WTC11 (cell line): ENCODE data around the gene IRAG1.

ENCODE experiments used
- CREB1 ChIP-seq: sonication (generic); formaldehyde crosslinking; IDR thresholded peaks from 2 replicates; pipeline ENCODE4 v1.8.0; 2023; ENCODE audit warnings: mild to moderate bottlenecking, missing genetic modification reagents
- ELF4 ChIP-seq: sonication (generic); formaldehyde crosslinking; IDR thresholded peaks from 2 replicates; pipeline ENCODE4 v1.8.1; 2022; ENCODE audit warnings: low read depth, mild to moderate bottlenecking, moderate library complexity, missing genetic modification reagents
- FOXP1 ChIP-seq: sonication (generic); formaldehyde crosslinking; IDR thresholded peaks from 2 replicates; pipeline ENCODE4 v1.8.0; 2022; ENCODE audit warnings: missing genetic modification reagents, mild to moderate bottlenecking, moderate library complexity, borderline replicate concordance
- NFE2L1 ChIP-seq: sonication (generic); formaldehyde crosslinking; IDR thresholded peaks from 2 replicates; pipeline ENCODE4 v1.8.1; 2023; ENCODE audit warnings: missing genetic modification reagents
- NR3C1 ChIP-seq: sonication (generic); formaldehyde crosslinking; conservative IDR thresholded peaks from 2 replicates; pipeline ENCODE4 v1.8.1; 2023; ENCODE audit warnings: low read depth, mild to moderate bottlenecking, missing genetic modification reagents
- TEAD1 ChIP-seq: sonication (generic); formaldehyde crosslinking; IDR thresholded peaks from 2 replicates; pipeline ENCODE4 v1.8.0; 2022; ENCODE audit warnings: mild to moderate bottlenecking, missing genetic modification reagents
- ZNF671 ChIP-seq: fragments of 250-450 bp; sonication (Bioruptor Pico); IDR thresholded peaks from 2 replicates; pipeline ENCODE4 v1.8.0; 2021; ENCODE audit warnings: mild to moderate bottlenecking
- TF ChIP-seq, protein P1 (sequence below): fragments of 200-600 bp; IDR thresholded peaks from 2 replicates; pipeline ENCODE4 v1.8.0; 2022; ENCODE audit warnings: antibody characterized with exemption
- TF ChIP-seq, protein P2 (sequence below): sonication (generic); formaldehyde crosslinking; IDR thresholded peaks from 2 replicates; pipeline ENCODE4 v1.8.0; 2022; ENCODE audit warnings: mild to moderate bottlenecking, missing genetic modification reagents
- TF ChIP-seq, protein P3 (sequence below): sonication (generic); formaldehyde crosslinking; IDR thresholded peaks from 2 replicates; pipeline ENCODE4 v1.8.0; 2022; ENCODE audit warnings: mild to moderate bottlenecking, missing genetic modification reagents

DNA sequence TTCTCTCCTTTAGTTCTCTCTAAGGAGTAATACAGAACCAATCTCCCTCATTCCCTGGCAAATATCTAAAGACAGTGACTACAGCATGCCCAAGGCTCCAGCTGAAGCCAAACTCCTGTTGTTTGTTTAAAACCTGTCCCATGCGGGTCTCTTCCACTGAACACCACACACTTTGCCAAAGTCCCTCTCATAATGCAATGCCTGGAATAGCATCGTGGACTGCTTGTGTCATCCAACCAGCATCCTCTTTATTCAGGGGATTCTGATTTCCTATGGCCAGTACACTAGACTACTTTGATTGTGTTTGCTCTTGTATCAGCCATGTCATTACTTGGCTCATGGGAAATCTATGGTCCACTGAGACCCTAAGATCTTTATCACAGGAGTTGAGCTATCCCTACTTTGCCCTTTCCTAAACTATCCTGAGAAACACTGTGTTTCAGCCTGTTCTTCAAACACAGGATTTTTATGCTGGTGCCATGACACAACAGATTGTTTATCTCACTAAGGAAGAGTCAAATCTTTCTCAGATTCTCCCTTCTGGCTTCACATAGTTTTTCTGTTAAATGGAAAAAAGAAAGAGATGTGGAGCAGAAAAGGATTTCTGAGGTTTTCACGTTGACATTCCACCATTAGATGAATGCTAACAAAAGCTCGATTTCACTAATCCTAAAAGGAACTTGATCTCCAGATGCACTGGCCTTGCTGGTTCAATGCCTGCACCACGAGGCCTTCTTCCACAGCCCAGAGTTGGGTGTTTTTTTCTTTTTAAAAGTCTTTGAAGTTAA, 15.9 kb upstream of the IRAG1 start:
- TF ChIP-seq, protein P1, sequence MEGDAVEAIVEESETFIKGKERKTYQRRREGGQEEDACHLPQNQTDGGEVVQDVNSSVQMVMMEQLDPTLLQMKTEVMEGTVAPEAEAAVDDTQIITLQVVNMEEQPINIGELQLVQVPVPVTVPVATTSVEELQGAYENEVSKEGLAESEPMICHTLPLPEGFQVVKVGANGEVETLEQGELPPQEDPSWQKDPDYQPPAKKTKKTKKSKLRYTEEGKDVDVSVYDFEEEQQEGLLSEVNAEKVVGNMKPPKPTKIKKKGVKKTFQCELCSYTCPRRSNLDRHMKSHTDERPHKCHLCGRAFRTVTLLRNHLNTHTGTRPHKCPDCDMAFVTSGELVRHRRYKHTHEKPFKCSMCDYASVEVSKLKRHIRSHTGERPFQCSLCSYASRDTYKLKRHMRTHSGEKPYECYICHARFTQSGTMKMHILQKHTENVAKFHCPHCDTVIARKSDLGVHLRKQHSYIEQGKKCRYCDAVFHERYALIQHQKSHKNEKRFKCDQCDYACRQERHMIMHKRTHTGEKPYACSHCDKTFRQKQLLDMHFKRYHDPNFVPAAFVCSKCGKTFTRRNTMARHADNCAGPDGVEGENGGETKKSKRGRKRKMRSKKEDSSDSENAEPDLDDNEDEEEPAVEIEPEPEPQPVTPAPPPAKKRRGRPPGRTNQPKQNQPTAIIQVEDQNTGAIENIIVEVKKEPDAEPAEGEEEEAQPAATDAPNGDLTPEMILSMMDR = no peak
- no peak for TF ChIP-seq CREB1 (CRISPR knock-in tag)
- TF ChIP-seq, protein P2, sequence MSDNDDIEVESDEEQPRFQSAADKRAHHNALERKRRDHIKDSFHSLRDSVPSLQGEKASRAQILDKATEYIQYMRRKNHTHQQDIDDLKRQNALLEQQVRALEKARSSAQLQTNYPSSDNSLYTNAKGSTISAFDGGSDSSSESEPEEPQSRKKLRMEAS (CRISPR knock-in tag) = no peak
- TF ChIP-seq NFE2L1 (CRISPR knock-in tag) = no peak
- TF ChIP-seq TEAD1 (CRISPR knock-in tag) = no peak
- no peak for TF ChIP-seq ELF4
- TF ChIP-seq, protein P3, sequence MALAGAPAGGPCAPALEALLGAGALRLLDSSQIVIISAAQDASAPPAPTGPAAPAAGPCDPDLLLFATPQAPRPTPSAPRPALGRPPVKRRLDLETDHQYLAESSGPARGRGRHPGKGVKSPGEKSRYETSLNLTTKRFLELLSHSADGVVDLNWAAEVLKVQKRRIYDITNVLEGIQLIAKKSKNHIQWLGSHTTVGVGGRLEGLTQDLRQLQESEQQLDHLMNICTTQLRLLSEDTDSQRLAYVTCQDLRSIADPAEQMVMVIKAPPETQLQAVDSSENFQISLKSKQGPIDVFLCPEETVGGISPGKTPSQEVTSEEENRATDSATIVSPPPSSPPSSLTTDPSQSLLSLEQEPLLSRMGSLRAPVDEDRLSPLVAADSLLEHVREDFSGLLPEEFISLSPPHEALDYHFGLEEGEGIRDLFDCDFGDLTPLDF (CRISPR knock-in tag) = no peak
- TF ChIP-seq FOXP1 (CRISPR knock-in tag) = no peak
- TF ChIP-seq ZNF671 (CRISPR knock-in tag) = no peak
- no peak for TF ChIP-seq NR3C1 (CRISPR knock-in tag)
